ENCODE data around the gene KANSL2.

GRCh38 chr12:48682927-48683326, 889 bp upstream of the KANSL2 start:
- TF ChIP-seq CTCF (IDR thresholded peaks at IDR 0.05): no peak
- TF ChIP-seq POLR2A (IDR thresholded peaks at IDR 0.05): no peak

Measured in lower leg skin (tissue), 3 donors.